ENCODE measurements around the gene IL17RE.

IL17RE gene

DNA sequence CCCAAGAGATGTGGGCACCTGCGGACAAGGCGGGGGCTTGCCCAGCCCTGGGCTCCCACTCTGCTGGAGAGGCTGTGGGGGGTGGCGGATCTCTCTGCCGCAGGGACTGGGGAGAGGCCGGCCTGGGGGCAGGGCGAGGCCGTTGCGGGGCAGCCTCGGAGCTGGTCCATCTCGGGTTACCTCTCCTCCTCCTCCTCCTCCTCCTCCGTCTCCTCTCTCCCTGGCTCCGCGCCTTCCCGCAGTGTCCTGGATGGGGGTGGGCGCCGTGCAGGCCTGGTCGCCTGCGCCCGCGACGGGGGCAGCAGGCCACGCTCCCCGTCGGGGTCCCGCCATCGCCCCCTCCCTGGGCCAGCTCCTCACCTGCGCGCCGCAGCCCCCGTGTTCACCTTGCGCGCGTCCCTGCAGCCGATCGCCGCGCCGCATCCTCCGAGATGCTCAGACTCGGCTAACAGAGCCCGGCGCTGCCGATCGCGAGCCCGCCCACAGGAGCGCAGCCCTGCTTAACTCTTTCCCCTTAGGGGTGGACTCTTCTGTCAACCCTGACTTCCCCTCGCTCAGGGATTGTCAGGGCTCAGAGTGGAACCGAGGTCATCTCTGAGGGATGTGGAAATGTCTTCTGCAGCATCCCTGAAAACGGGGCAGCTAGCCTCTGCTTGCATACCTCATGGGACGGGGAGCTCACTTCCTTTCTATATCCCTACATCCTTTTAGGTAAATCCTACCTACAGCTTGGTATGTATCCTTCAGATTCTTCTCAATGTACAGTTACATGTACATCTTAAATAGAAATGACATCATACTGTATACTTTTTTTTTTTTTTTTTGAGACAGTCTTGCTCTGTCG is 49.5 kb downstream of the IL17RE start, which contains the start of gene PRRT3:
TSS of gene PRRT3 (minus strand) at position 447 of the 844 bp plus-strand sequence. CDS start 2,293 bp downstream, outside the sequence.
- DNase-seq (ENCODE audit: low read depth), result no peak

DNA sequence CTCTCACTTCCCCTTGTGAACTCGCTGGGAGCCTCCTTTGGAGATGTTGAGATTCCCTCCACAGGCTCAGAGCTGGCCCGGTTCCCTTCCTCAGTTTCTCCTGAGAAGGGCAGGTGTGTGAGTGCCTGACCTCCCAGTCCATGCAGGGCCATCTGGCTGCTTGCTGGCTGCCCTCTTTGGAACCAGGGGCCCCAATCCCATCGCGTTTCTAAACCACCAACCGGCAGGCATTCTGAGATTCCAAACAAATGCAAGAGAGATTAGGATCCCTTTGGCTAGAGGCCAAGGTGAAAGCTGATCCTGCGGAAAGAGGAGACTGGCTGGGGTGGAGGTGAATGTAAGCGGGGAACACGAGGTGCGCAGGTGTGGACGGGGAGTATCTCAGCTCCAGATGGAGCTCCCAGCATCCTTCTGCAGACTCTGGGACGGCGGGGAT is 52.4 kb downstream of the IL17RE start:
- no peak for DNase-seq (ENCODE audit: low read depth)

DNA sequence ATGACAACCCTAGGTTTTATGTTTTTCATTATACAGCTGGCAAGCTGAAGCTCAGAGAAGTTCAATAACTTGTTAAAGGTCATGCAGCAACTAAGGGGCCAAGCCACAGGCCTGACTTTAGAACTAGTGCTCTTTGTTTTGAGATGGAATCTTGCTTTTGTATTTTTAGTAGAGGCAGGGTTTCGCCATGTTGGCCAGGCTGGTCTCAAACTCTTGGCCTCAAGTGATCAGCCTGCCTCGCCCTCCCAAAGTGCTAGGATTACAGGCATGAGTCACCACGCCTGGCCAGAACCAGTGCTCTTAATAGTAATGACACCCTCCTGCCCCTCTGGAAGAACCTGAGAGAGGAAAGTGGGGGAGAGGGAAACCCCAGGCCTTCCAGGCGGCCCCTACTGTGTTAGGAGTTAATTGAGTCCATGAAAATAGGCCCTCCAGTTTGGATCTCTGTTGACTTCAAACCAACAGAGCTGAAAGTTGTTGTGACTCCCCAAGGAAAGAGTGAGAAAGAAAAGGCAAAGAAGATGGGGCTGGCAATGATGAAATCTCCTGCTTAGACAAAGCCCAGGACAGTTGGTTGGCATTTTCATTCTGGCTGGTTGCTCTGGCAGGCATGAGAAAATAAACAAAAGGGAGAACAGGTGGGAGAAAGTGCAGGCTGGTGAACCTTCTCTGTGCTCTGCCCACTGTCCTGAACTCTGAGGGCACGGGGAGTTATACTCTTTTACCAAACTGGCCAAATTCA is 53.1 kb downstream of the IL17RE start:
- no peak for DNase-seq (ENCODE audit: low read depth)

DNA sequence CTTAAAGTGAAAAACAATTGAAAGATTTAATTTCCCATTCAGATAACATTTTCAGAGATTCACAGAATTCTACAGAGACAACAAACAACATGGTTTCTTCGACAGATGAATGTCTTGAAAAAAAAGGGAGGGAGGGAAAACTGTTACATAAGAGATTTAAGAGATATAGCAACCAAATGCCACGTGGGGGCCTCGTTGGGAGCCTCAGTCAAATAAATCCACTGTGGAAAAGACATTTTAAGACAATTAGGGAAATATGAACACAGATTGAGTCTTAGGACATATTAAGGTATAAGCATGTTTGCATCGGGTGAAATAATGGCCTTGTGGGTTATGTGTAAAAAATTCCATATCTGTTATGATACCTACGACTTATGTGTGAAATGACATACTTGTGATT is 54.6 kb downstream of the IL17RE start:
- no peak for DNase-seq (ENCODE audit: low read depth)

DNA sequence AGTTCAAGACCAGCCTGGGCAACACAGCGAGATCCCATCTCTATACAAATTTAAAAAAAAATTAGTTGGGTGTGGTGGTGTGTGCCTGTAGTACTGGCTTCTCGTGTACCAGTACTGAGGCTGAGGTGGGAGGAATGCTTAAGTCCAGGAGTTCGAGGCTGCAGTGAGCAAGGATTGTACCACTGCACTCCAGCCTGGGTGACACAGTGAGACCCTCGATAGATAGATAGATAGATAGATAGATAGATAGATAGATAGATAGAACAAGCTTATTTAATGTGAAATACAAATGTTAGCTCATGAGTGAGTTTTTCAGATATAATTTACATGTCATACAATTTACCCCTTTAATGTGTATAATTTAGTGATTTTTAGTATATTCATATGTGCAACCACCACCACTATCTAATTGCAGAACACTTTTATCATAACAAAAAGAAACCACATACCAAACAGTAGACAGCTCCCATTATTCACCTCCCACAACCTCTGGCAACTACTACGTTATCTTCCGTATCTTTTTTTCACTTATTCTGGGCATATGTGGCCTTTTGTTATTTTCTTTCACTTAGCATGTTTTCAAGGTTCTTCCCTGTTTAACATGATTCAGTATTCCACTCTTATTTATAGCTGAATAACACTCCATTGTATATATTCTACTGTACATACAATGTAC is 62.7 kb downstream of the IL17RE start:
- DNase-seq (ENCODE audit: low read depth), result no peak
